Esophagus muscularis mucosa (tissue), 3 donors: ENCODE data around the gene PMF1.
"Not testable (repeated sequence)": the region's sequence is repeated elsewhere in the genome, so short reads cannot be mapped to it uniquely, and the experiment has no call there.

Experiments used
- CTCF ChIP-seq, 3 experiments: fragments of 200-600 bp in 2 of 3; fragments of 450-650 bp in 1 of 3; sonication (generic) in 2 of 3; IDR thresholded peaks; one replicate each; pipeline ENCODE4 v1.5.1; 2017 to 2019; ENCODE audit warnings: antibody characterized with exemption in 3 of 3, mild to moderate bottlenecking in 2 of 3, moderate library complexity in 1 of 3
- POLR2A ChIP-seq: fragments of 450-650 bp; IDR thresholded peaks from one replicate; pipeline ENCODE4 v1.6.1; 2017; ENCODE audit warnings: antibody characterized with exemption, moderate library complexity, mild to moderate bottlenecking, low read depth

GRCh38 chr1:156216361-156217086, 3.7 kb downstream of the PMF1 start:
- not testable (repeated sequence) for TF ChIP-seq POLR2A; CTCF (IDR thresholded peaks at IDR 0.05)
